Measurements from ENCODE around the gene NOP9.

The NOP9 gene

DNA sequence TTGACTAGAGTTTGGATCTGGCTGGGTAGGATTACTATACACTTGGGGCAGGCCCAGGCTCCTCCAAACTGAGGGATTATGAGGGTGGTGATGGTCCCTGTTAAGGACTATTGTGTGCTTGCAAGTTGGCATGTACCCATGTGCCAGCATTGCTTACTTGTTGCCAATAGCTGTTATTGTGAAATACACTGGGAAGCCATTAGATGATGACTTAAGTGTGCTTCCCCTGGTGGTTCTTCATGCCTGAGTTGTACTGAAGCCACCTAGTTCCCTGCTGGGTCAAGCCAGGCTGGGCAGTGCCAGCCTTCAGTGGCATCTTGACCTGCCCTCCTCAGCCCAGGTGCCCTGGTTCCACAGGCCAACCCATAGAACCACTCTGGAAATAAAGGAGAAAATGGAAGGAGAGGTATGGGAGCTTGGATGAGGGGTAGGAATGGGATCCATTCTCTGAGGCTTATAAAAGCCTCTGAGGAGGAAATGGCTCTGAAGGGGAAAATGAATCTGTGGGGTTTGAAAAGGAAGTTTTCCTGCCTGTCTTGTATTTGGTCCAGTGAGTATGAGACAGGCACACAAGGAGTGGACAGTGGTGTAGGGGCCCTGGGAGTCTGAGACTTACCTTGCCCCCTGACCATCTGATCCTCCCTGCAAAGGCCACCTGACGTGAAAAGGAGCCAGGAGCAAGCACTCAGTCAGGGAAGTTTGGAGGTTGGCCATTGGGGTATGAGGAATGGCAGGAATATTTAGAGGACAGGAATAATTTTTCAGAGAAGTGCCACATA, 12.4 kb downstream of the NOP9 start:
- H3K9me3 ChIP-seq (ENCODE audit: insufficient read depth, low read length): no peaks in the 10 kb centered on the region
- H3K4me3 ChIP-seq (ENCODE audit: insufficient read length, low read depth): no peak overlapping the region
- DNase-seq (ENCODE audit: low read depth, low spot score): no peak
- no peak for TF ChIP-seq YY1 (IDR thresholded peaks at IDR 0.05; ENCODE audit: insufficient read depth, insufficient read length)
- no peaks in the 10 kb centered on the region for H3K27me3 ChIP-seq (ENCODE audit: insufficient read depth, insufficient read length)
- peaks cover 69% of the 10 kb centered on the region for H3K36me3 ChIP-seq (ENCODE audit: insufficient read depth, insufficient read length, low read length)
- H3K4me1 ChIP-seq (ENCODE audit: insufficient read depth, insufficient read length): peaks cover 4% of the 10 kb centered on the region
- no peak overlapping the region for H3K9ac ChIP-seq (ENCODE audit: insufficient read length, low read depth)

DNA sequence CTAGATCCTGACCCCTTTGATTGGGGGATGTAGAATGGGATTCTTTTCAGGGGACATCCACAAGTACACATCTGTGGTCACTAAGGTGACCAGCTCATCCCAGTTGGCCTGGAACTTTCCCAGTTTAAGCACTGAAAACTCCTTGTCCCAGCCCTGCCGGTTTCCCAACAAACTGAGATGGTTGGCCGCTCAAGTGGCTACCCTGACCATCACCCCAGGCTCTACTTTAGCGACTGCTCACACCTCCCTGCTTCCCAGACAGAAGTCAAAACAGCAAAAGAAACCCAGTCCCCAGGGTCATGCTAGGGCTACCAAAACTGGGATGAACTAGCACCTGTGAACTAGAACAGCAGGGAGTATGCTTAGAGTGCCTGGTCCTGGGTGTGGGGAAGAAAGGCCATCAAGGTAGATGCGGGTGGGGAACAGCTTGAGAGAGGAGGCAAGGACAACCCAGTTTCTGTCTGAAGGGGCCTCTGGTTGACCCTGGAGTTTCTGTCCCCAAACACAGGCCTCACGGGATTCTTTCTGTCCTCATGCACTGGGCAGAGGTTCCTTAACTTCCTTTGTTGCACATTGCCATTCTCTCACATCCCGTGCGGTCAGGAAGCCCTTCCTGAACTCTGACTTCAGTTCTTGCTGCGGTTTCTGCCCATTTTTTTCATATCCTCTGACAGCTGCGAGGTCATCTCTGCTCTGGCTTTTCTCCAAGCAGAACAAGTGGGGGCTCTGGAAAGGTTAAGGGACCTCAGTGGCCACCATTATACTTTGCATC, 13.3 kb downstream of the NOP9 start:
- DNase-seq (ENCODE audit: low read depth, low spot score): no peak
- H3K9me3 ChIP-seq (ENCODE audit: insufficient read depth, low read length): no peaks in the 10 kb centered on the region
- H3K9ac ChIP-seq (ENCODE audit: insufficient read length, low read depth): no peak overlapping the region
- no peak overlapping the region for H3K4me3 ChIP-seq (ENCODE audit: insufficient read length, low read depth)
- peaks cover 63% of the 10 kb centered on the region for H3K36me3 ChIP-seq (ENCODE audit: insufficient read depth, insufficient read length, low read length)
- H3K4me1 ChIP-seq (ENCODE audit: insufficient read depth, insufficient read length): peaks cover 4% of the 10 kb centered on the region
- H3K27me3 ChIP-seq (ENCODE audit: insufficient read depth, insufficient read length): no peaks in the 10 kb centered on the region
- TF ChIP-seq SUZ12 (IDR thresholded peaks at IDR 0.05; ENCODE audit: extremely low read depth, insufficient read depth, insufficient read length): no peak
- TF ChIP-seq YY1 (IDR thresholded peaks at IDR 0.05; ENCODE audit: insufficient read depth, insufficient read length): no peak
- no peak for TF ChIP-seq ZNF274 (IDR thresholded peaks at IDR 0.05; ENCODE audit: low read depth, low read length)

DNA sequence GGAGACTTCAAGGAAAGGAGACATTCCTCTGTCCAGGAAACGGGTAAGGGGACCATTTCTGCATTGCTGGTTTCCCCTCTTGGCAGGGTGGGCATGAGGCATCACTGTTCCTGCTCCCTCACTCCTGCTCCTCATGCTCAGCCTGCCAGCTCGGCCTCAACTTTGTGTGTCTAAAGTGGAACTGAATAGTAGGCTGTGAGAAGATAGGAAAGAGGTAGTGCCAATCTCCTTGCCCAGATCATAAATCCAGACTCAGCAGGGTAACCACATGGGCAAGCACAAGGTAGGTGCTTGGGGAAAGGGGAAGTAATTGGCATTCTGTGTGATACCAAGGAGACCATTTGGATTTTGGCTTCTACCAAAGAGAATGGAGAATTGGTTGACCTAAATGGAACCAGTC, 14.3 kb downstream of the NOP9 start:
- H3K36me3 ChIP-seq (ENCODE audit: insufficient read depth, insufficient read length, low read length): peaks cover 55% of the 10 kb centered on the region
- H3K4me3 ChIP-seq (ENCODE audit: insufficient read length, low read depth): no peak overlapping the region
- no peak for DNase-seq (ENCODE audit: low read depth, low spot score)
- TF ChIP-seq YY1 (IDR thresholded peaks at IDR 0.05; ENCODE audit: insufficient read depth, insufficient read length): no peak
- TF ChIP-seq ZNF274 (IDR thresholded peaks at IDR 0.05; ENCODE audit: low read depth, low read length): no peak
- TF ChIP-seq SUZ12 (IDR thresholded peaks at IDR 0.05; ENCODE audit: extremely low read depth, insufficient read depth, insufficient read length): no peak
- no peaks in the 10 kb centered on the region for H3K27me3 ChIP-seq (ENCODE audit: insufficient read depth, insufficient read length)
- no peak overlapping the region for H3K9ac ChIP-seq (ENCODE audit: insufficient read length, low read depth)
- no peaks in the 10 kb centered on the region for H3K9me3 ChIP-seq (ENCODE audit: insufficient read depth, low read length)
- H3K4me1 ChIP-seq (ENCODE audit: insufficient read depth, insufficient read length): no peaks in the 10 kb centered on the region

DNA sequence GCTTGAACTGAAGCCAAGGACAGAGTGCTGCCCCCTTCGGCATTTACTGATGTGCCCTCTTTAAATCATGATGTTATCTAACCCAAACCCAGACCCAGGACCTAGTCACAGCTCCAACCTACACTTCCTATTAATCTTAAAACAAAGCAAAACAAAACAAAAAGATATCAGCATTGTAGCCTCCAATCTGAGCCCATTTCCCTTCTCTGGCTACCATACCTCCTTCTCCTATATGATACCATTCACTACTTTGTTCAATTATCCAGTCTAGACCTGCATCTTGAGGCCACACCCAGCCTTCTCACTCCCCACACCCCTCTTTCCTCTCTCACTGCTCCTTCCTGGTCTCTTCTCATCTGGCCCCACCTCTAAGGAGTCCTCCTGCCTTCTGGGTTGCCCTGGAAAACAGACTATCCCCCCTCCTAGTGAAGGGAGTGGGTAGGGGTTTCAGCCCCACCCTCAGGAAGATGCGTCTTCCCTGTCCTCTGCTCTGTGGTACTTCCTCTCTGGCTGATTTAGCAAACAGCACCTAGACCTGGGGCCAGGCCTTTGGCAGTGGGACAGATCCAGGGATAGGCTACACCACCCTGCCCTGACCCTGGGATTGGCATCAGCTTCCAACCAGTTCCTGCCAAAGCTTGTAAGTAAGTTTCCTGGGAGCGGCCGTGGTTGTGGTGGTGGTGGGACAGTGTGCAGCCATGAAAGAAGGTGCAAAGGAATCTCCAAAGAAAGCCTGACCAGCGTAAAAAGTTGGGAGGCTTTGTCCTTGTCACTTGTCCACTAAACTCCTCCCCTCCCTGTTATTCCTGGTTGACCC, 14.9 kb downstream of the NOP9 start:
- H3K9ac ChIP-seq (ENCODE audit: insufficient read length, low read depth): no peak overlapping the region
- TF ChIP-seq YY1 (IDR thresholded peaks at IDR 0.05; ENCODE audit: insufficient read depth, insufficient read length) (no peak), ZNF274 (IDR thresholded peaks at IDR 0.05; ENCODE audit: low read depth, low read length) (no peak), SUZ12 (IDR thresholded peaks at IDR 0.05; ENCODE audit: extremely low read depth, insufficient read depth, insufficient read length) (no peak)
- peaks cover 49% of the 10 kb centered on the region for H3K36me3 ChIP-seq (ENCODE audit: insufficient read depth, insufficient read length, low read length)
- no peak overlapping the region for H3K4me3 ChIP-seq (ENCODE audit: insufficient read length, low read depth)
- H3K4me1 ChIP-seq (ENCODE audit: insufficient read depth, insufficient read length): no peaks in the 10 kb centered on the region
- no peaks in the 10 kb centered on the region for H3K9me3 ChIP-seq (ENCODE audit: insufficient read depth, low read length)
- no peaks in the 10 kb centered on the region for H3K27me3 ChIP-seq (ENCODE audit: insufficient read depth, insufficient read length)
- no peak for DNase-seq (ENCODE audit: low read depth, low spot score)

DNA sequence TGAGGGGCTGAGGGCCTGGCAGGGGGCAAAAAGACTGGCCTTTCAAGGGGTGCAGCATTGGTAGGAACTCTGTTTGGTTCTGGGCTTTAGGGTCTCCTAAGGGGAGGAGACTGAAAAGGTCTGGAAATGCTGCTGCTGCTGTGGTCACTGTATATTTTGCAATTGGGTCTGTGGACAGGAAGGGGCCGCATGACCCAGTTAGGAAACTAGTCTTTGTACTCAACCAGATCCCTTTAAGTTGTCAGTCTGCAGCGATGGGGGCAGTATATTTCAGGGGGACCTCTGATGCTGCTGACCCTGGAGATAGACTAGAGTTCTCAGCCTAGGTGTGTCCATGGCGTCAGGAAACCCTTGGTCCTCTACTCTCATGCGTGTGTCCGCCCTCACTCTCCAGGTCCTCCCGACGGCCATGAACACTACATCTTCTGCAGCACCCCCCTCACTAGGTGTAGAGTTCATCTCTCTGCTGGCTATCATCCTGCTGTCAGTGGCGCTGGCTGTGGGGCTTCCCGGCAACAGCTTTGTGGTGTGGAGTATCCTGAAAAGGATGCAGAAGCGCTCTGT, 15.7 kb downstream of the NOP9 start:
- no peak overlapping the region for H3K4me3 ChIP-seq (ENCODE audit: insufficient read length, low read depth)
- no peaks in the 10 kb centered on the region for H3K27me3 ChIP-seq (ENCODE audit: insufficient read depth, insufficient read length)
- H3K36me3 ChIP-seq (ENCODE audit: insufficient read depth, insufficient read length, low read length): peaks cover 42% of the 10 kb centered on the region
- H3K9ac ChIP-seq (ENCODE audit: insufficient read length, low read depth): no peak overlapping the region
- DNase-seq (ENCODE audit: low read depth, low spot score): no peak
- no peak for TF ChIP-seq SUZ12 (IDR thresholded peaks at IDR 0.05; ENCODE audit: extremely low read depth, insufficient read depth, insufficient read length)
- TF ChIP-seq ZNF274 (IDR thresholded peaks at IDR 0.05; ENCODE audit: low read depth, low read length): no peak
- no peak for TF ChIP-seq YY1 (IDR thresholded peaks at IDR 0.05; ENCODE audit: insufficient read depth, insufficient read length)
- H3K9me3 ChIP-seq (ENCODE audit: insufficient read depth, low read length): no peaks in the 10 kb centered on the region
- H3K4me1 ChIP-seq (ENCODE audit: insufficient read depth, insufficient read length): no peaks in the 10 kb centered on the region

DNA sequence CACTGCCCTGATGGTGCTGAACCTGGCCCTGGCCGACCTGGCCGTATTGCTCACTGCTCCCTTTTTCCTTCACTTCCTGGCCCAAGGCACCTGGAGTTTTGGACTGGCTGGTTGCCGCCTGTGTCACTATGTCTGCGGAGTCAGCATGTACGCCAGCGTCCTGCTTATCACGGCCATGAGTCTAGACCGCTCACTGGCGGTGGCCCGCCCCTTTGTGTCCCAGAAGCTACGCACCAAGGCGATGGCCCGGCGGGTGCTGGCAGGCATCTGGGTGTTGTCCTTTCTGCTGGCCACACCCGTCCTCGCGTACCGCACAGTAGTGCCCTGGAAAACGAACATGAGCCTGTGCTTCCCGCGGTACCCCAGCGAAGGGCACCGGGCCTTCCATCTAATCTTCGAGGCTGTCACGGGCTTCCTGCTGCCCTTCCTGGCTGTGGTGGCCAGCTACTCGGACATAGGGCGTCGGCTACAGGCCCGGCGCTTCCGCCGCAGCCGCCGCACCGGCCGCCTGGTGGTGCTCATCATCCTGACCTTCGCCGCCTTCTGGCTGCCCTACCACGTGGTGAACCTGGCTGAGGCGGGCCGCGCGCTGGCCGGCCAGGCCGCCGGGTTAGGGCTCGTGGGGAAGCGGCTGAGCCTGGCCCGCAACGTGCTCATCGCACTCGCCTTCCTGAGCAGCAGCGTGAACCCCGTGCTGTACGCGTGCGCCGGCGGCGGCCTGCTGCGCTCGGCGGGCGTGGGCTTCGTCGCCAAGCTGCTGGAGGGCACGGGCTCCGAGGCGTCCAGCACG, 16.4 kb downstream of the NOP9 start:
- no peak for TF ChIP-seq SUZ12 (IDR thresholded peaks at IDR 0.05; ENCODE audit: extremely low read depth, insufficient read depth, insufficient read length)

More for the DNA sequence above, 16.4 kb downstream of the NOP9 start:
- Histone ChIP-seq H3K36me3 (ENCODE audit: insufficient read depth, insufficient read length, low read length) (peaks cover 35% of the 10 kb centered on the region), H3K4me1 (ENCODE audit: insufficient read depth, insufficient read length) (no peaks in the 10 kb centered on the region), H3K9me3 (ENCODE audit: insufficient read depth, low read length) (no peaks in the 10 kb centered on the region), H3K27me3 (ENCODE audit: insufficient read depth, insufficient read length) (no peaks in the 10 kb centered on the region), H3K9ac (ENCODE audit: insufficient read length, low read depth) (no peak overlapping the region), H3K4me3 (ENCODE audit: insufficient read length, low read depth) (no peak overlapping the region)
- no peak for DNase-seq (ENCODE audit: low read depth, low spot score)

Measured in NT2/D1 (cell line).